Endometrial microvascular endothelial cells (primary cell): ENCODE results near the gene ANKRD13B. TPM values are rescaled to one million over a fixed set of nuclear protein-coding genes. Genes with fewer than 3 reads are reported as not detected.

Experiments used
- in situ Hi-C: cut with HindIII; loops from 2 replicates; pipeline ENCODE4 v1.10.0; 2017; ENCODE audit warnings: low sequenced_read_pairs, low pct_unique_long_range_greater_than_20kb; ENCODE audit errors: inconsistent ontology term
- total RNA-seq: library from RNA; depleted of rRNA; stranded (reverse); fragments of >200 nt; gene quantifications from one replicate; pipeline ENCODE4 v1.2.3, GENCODE V29; 2015; ENCODE audit errors: inconsistent ontology term

ANKRD13B gene
- total RNA-seq, 1 donor from 2014 or later = 6.7 TPM

DNA sequence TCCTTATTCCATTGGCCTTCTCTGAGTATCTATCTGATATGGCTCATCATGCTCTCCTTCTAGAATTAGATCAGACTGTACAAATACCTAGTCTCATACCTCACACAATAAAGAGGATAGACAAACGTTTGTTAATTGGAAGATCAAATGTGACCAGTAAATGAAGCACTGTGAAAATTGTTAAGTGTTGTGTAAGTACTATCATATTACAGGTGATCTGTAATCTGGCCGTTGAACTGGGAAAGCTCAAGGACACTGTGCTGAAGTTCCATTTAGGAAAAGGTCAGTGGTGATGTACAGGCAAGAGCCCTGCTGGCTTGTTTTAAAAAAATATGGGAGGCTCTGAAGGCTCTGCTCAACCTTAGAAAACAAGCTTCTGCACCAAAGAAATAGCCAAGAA is 68.3 kb downstream of the ANKRD13B start:
- in situ Hi-C loops = no loop called here

DNA sequence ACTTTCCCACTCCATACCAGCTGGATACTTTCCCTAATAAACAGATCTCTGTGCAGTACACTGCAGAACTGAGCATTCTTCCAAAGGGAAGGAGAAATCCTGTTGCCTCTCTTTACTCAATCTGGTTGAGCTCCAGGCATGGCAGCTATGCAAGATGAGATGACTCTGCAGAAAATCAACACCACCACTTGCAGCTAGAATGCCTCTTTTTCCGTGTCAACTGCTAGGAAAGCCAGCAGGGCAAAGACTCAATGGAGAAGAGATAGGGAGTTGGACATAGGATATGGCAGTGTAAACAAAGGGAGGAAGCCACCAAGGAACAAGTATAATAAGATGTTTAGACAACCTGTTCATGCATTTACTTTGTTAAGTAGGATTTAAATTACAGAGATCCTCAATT is 70.2 kb downstream of the ANKRD13B start:
- in situ Hi-C loops = no loop called here

Other genes starting within 250 kb of the ANKRD13B start
- gene TAOK1, start 202.8 kb upstream of the ANKRD13B start, total RNA-seq = 33.7 TPM
- gene ABHD15, start 26.1 kb upstream of the ANKRD13B start, total RNA-seq = 7.7 TPM
- 23.3 TPM for gene TP53I13, start 24.4 kb upstream of the ANKRD13B start, total RNA-seq
- 52.9 TPM for gene GIT1, start 3.5 kb upstream of the ANKRD13B start, total RNA-seq
- gene CORO6, start 29.8 kb downstream of the ANKRD13B start, total RNA-seq = 1.3 TPM